Astrocyte (in vitro differentiated cells and primary cell): Measurements from ENCODE around the gene TOMM70.

Experiments used
- EZH2 ChIP-seq: IDR thresholded peaks from 2 replicates; pipeline ENCODE4 v1.6.1; 2012; ENCODE audit warnings: mild to moderate bottlenecking, low read length, inconsistent platforms; ENCODE audit not compliant: insufficient read depth
- TF ChIP-seq, protein P1 (sequence below): IDR thresholded peaks from 2 replicates; pipeline ENCODE4 v1.5.1; 2011; ENCODE audit warnings: low read depth, mild to moderate bottlenecking, inconsistent platforms, low read length, moderate library complexity; ENCODE audit not compliant: insufficient read depth

GRCh38 chr3:100368441-100368840, 32.4 kb downstream of the TOMM70 start:
- TF ChIP-seq, protein P1, sequence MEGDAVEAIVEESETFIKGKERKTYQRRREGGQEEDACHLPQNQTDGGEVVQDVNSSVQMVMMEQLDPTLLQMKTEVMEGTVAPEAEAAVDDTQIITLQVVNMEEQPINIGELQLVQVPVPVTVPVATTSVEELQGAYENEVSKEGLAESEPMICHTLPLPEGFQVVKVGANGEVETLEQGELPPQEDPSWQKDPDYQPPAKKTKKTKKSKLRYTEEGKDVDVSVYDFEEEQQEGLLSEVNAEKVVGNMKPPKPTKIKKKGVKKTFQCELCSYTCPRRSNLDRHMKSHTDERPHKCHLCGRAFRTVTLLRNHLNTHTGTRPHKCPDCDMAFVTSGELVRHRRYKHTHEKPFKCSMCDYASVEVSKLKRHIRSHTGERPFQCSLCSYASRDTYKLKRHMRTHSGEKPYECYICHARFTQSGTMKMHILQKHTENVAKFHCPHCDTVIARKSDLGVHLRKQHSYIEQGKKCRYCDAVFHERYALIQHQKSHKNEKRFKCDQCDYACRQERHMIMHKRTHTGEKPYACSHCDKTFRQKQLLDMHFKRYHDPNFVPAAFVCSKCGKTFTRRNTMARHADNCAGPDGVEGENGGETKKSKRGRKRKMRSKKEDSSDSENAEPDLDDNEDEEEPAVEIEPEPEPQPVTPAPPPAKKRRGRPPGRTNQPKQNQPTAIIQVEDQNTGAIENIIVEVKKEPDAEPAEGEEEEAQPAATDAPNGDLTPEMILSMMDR = no peak
- TF ChIP-seq EZH2 = no peak
